Esophagus squamous epithelium (tissue), 5 donors: Measurements from ENCODE around the gene SETD1A. TPM values are rescaled to one million over a fixed set of nuclear protein-coding genes. Genes with fewer than 3 reads are reported as not detected.

Experiments used
- DNase-seq: peaks from one replicate; lab custom pipeline; 2025; lab: John Stamatoyannopoulos, UW
- H3K27ac ChIP-seq, 4 donors: fragments of 200-600 bp; sonication (generic); one replicate each; pipeline ENCODE4 v1.5.1; 2016 to 2019; ENCODE audit warnings: mild to moderate bottlenecking in 1 of 4
- H3K27me3 ChIP-seq, 4 donors: fragments of 200-600 bp; sonication (generic); 1 replicate in 3 of 4; 2 replicates in 1 of 4; pipeline versions ENCODE4 v1.5.1 to v1.6.0; 2017 to 2021; ENCODE audit warnings: antibody characterized with exemption in 1 of 4
- H3K36me3 ChIP-seq, 3 donors: fragments of 200-600 bp; sonication (generic); one replicate each; pipeline ENCODE4 v1.5.1; 2016 to 2019
- H3K4me1 ChIP-seq, 3 donors: fragments of 200-600 bp; sonication (generic); one replicate each; pipeline ENCODE4 v1.5.1; 2017 to 2019
- H3K4me3 ChIP-seq, 4 donors: fragments of 200-600 bp; sonication (generic); 1 replicate in 3 of 4; 2 replicates in 1 of 4; pipeline ENCODE4 v1.5.1; 2016 to 2019; ENCODE audit warnings: mild to moderate bottlenecking in 2 of 4, moderate library complexity in 1 of 4
- H3K9me3 ChIP-seq, 3 donors: fragments of 200-600 bp; sonication (generic); one replicate each; pipeline ENCODE4 v1.5.1; 2016 to 2019
- CTCF ChIP-seq, 6 experiments: fragments of 450-650 bp in 4 of 6; fragments of 200-600 bp in 2 of 6; sonication (generic) in 2 of 6; IDR thresholded peaks; one replicate each; pipeline ENCODE4 v1.5.1; 2016 to 2019; ENCODE audit warnings: antibody characterized with exemption in 6 of 6, mild to moderate bottlenecking in 4 of 6, moderate library complexity in 4 of 6
- POLR2A ChIP-seq, 4 donors: fragments of 450-650 bp; IDR thresholded peaks; one replicate each; pipeline ENCODE4 v1.6.1; 2017; ENCODE audit warnings: antibody characterized with exemption in 4 of 4, mild to moderate bottlenecking in 4 of 4, moderate library complexity in 3 of 4
- WGBS, 2 donors: methylation state at CpG; one replicate each; pipeline ENCODE4 v1.1.5; 2018; 5-methylcytosine and 5-hydroxymethylcytosine counted together
- intact Hi-C: fragments of 100-400 bp; cut with DNase I; formaldehyde crosslinking; loops from one replicate; pipeline ENCODE4 v1.15.0; 2022
- total RNA-seq, 4 donors: library from RNA; depleted of rRNA; stranded (reverse); fragments of >200 nt; gene quantifications; one replicate each; pipeline ENCODE4 v1.1.0, GENCODE V29; 2016
- donor health status: DM: yes; HTN: yes; CAD: no.

Gene SETD1A
- total RNA-seq, 4 donors from 2014 or later: 3.5 to 8.0 (median 5.4) TPM

- Histone ChIP-seq H3K9me3 (no peaks in the 10 kb centered on the region), H3K27me3 (no peaks in the 10 kb centered on the region), H3K4me1 (peaks cover 25 to 71% (median 44%) of the 10 kb centered on the region in 3 donors), H3K27ac (peak overlapping the region in 1 of 4 donors; percentile 31), H3K4me3 (no peak overlapping the region), H3K36me3 (no peaks in the 10 kb centered on the region)
- TF ChIP-seq CTCF (IDR thresholded peaks at IDR 0.05): no peak
- no peak for TF ChIP-seq POLR2A (IDR thresholded peaks at IDR 0.05)
- intact Hi-C loops: no loop called here
- DNase-seq: no peak
- 74 to 84% methylated on average over 5 to 7 of the region's 9 CpGs for WGBS, 2 donors
Measured at GRCh38 chr16:30953111-30953510, 4.4 kb upstream of the SETD1A start.

GRCh38 chr16:30953511-30954124 is 3.9 kb upstream of the SETD1A start:
- no peak for DNase-seq
- TF ChIP-seq POLR2A (IDR thresholded peaks at IDR 0.05): no peak
- TF ChIP-seq CTCF (IDR thresholded peaks at IDR 0.05): peak in 5 of 6 experiments; percentile 35 to 71 (median 57)
- WGBS, 2 donors: 45% methylated on average over 9 of the region's 15 CpGs; no CpG with 5 or more reads in 1 of the 2 donors
- Histone ChIP-seq H3K9me3 (no peaks in the 10 kb centered on the region), H3K4me3 (no peak overlapping the region), H3K4me1 (peaks cover 28 to 71% (median 46%) of the 10 kb centered on the region in 3 donors), H3K36me3 (no peaks in the 10 kb centered on the region), H3K27ac (peak overlapping the region in 2 of 4 donors; percentile 24 to 31), H3K27me3 (no peaks in the 10 kb centered on the region)
- intact Hi-C loops: no loop called here

GRCh38 chr16:30954993-30955392 is 2.6 kb upstream of the SETD1A start:
- no peaks in the 10 kb centered on the region for H3K9me3 ChIP-seq
- no peak overlapping the region for H3K27ac ChIP-seq
- peaks cover 31 to 71% (median 54%) of the 10 kb centered on the region in 3 donors for H3K4me1 ChIP-seq
- no peaks in the 10 kb centered on the region for H3K27me3 ChIP-seq
- DNase-seq: no peak
- H3K36me3 ChIP-seq: peaks cover 0 to 11% (median 6%) of the 10 kb centered on the region in 3 donors
- TF ChIP-seq POLR2A (IDR thresholded peaks at IDR 0.05): no peak
- no peak for TF ChIP-seq CTCF (IDR thresholded peaks at IDR 0.05)
- no peak overlapping the region for H3K4me3 ChIP-seq
- WGBS, 2 donors: 76 to 86% methylated on average over 8 of the region's 8 CpGs
- intact Hi-C loops: no loop called here

- Histone ChIP-seq H3K4me1 (peaks cover 17 to 52% (median 36%) of the 10 kb centered on the region in 3 donors), H3K27ac (peak overlapping the region; percentile 93 to 99 (median 98)), H3K9me3 (no peaks in the 10 kb centered on the region), H3K36me3 (peaks cover 11 to 29% (median 18%) of the 10 kb centered on the region in 3 donors), H3K4me3 (peak overlapping the region; percentile 54 to 99 (median 85)), H3K27me3 (no peaks in the 10 kb centered on the region)
- intact Hi-C loops: no loop called here
- DNase-seq: no peak
- no peak for TF ChIP-seq POLR2A (IDR thresholded peaks at IDR 0.05)
- peak in 3 of 6 experiments; percentile 19 to 26 (median 20) for TF ChIP-seq CTCF (IDR thresholded peaks at IDR 0.05)
- 11 to 75% methylated on average over 2 to 9 of the region's 42 CpGs for WGBS, 2 donors
Measured at GRCh38 chr16:30956601-30957455, 726 bp upstream of the SETD1A start.
